H54 (cell line): Measurements from ENCODE around the gene CALCR.
"Not testable (repeated sequence)": the region's sequence is repeated elsewhere in the genome, so short reads cannot be mapped to it uniquely, and the experiment has no call there.

Experiments used
- DNase-seq: peaks from one replicate; pipeline ENCODE4 v3.0.0; 2011; ENCODE audit warnings: low spot score, mixed read lengths; ENCODE audit not compliant: insufficient read length
- FAIRE-seq: peaks from 3 replicates; lab custom pipeline; 2011; peaks lifted over from hg19 to GRCh38; lab: Jason Lieb, UNC
- POLR2A ChIP-seq: IDR thresholded peaks from 2 replicates; pipeline ENCODE4 v1.6.1; 2011; ENCODE audit warnings: low read depth, mild to moderate bottlenecking, low read length

CALCR gene

GRCh38 chr7:93535616-93536015 is 38.9 kb downstream of the CALCR start:
- FAIRE-seq (no peak), DNase-seq (no peak)
- TF ChIP-seq POLR2A, result no peak

GRCh38 chr7:93530701-93531100 is 43.8 kb downstream of the CALCR start:
- FAIRE-seq (no peak), DNase-seq (no peak)
- TF ChIP-seq POLR2A, result no peak

- DNase-seq, result no peak
- FAIRE-seq, result no peak
- no peak for TF ChIP-seq POLR2A
Observed at GRCh38 chr7:93516834-93517233, 57.7 kb downstream of the CALCR start.

GRCh38 chr7:93515144-93515543 is 59.4 kb downstream of the CALCR start:
- no peak for DNase-seq
- FAIRE-seq, result no peak

GRCh38 chr7:93509303-93509702 is 65.2 kb downstream of the CALCR start:
- FAIRE-seq (no peak), DNase-seq (no peak)
- TF ChIP-seq POLR2A, result no peak

More at GRCh38 chr7:93515144-93515543, 59.4 kb downstream of the CALCR start:
- TF ChIP-seq POLR2A, result no peak

GRCh38 chr7:93503088-93503487 is 71.4 kb downstream of the CALCR start:
- no peak for DNase-seq
- TF ChIP-seq POLR2A, result no peak
- no peak for FAIRE-seq

GRCh38 chr7:93491860-93492259 is 82.7 kb downstream of the CALCR start:
- FAIRE-seq, result not testable (repeated sequence)

GRCh38 chr7:93476491-93477344 is 97.8 kb downstream of the CALCR start:
- TF ChIP-seq POLR2A, result no peak
- FAIRE-seq (no peak), DNase-seq (no peak)

More at GRCh38 chr7:93491860-93492259, 82.7 kb downstream of the CALCR start:
- not testable (repeated sequence) for DNase-seq

- no peak for DNase-seq
- FAIRE-seq, result no peak
- TF ChIP-seq POLR2A, result no peak
Observed at GRCh38 chr7:93475811-93476210, 98.7 kb downstream of the CALCR start.

GRCh38 chr7:93471456-93471855 is 103.1 kb downstream of the CALCR start:
- DNase-seq, result no peak
- FAIRE-seq, result no peak
- TF ChIP-seq POLR2A, result no peak

- no peak for TF ChIP-seq POLR2A
- FAIRE-seq, result peak; percentile 55
- DNase-seq, result no peak
Observed at GRCh38 chr7:93463764-93464163, 110.8 kb downstream of the CALCR start.

GRCh38 chr7:93461350-93461749 is 113.2 kb downstream of the CALCR start:
- DNase-seq (no peak), FAIRE-seq (no peak)
- TF ChIP-seq POLR2A, result no peak

GRCh38 chr7:93453262-93453661 is 121.3 kb downstream of the CALCR start:
- FAIRE-seq (no peak), DNase-seq (no peak)
- no peak for TF ChIP-seq POLR2A

- FAIRE-seq (no peak), DNase-seq (no peak)
- TF ChIP-seq POLR2A, result no peak
Observed at GRCh38 chr7:93448176-93448575, 126.3 kb downstream of the CALCR start.

- FAIRE-seq (no peak), DNase-seq (no peak)
- TF ChIP-seq POLR2A, result no peak
Observed at GRCh38 chr7:93447509-93447908, 127.0 kb downstream of the CALCR start.
